Measurements from ENCODE around the gene CHD9NB. TPM values are rescaled to one million over a fixed set of nuclear protein-coding genes. Genes with fewer than 3 reads are reported as not detected.
A peak's percentile ranks its signal among the peaks of the same experiment; 100 is the strongest.

Gene CHD9NB
- total RNA-seq, 2 donors from 2014 or later: 0.33 to 0.67 TPM

- H3K27ac ChIP-seq: peak overlapping the region in 1 of 2 donors; percentile 50
- H3K4me1 ChIP-seq: peaks cover 0 to 27% of the 10 kb centered on the region in 2 donors
- no peaks in the 10 kb centered on the region for H3K36me3 ChIP-seq
- H3K9me3 ChIP-seq: no peaks in the 10 kb centered on the region
- H3K27me3 ChIP-seq: no peaks in the 10 kb centered on the region
- H3K4me3 ChIP-seq: no peak overlapping the region
- no peak for DNase-seq (ENCODE audit: low spot score)
- TF ChIP-seq CTCF (IDR thresholded peaks at IDR 0.05): no peak
These were observed 20.3 kb upstream of the CHD9NB start for GRCh38 chr16:53073022-53073421.

- no peaks in the 10 kb centered on the region for H3K36me3 ChIP-seq
- no peaks in the 10 kb centered on the region for H3K27me3 ChIP-seq
- no peak for DNase-seq (ENCODE audit: low spot score)
- peaks cover 0 to 28% of the 10 kb centered on the region in 2 donors for H3K4me1 ChIP-seq
- peak overlapping the region; percentile 41 to 50 for H3K27ac ChIP-seq
- H3K4me3 ChIP-seq: peak overlapping the region in 1 of 2 donors; percentile 11
- no peaks in the 10 kb centered on the region for H3K9me3 ChIP-seq
- no peak for TF ChIP-seq CTCF (IDR thresholded peaks at IDR 0.05)
These were observed 19.1 kb upstream of the CHD9NB start for GRCh38 chr16:53071748-53072301.

GRCh38 chr16:53069772-53070171 lies 17.1 kb upstream of the CHD9NB start:
- Histone ChIP-seq H3K9me3 (no peaks in the 10 kb centered on the region), H3K36me3 (no peaks in the 10 kb centered on the region), H3K4me1 (peaks cover 0 to 48% of the 10 kb centered on the region in 2 donors), H3K27me3 (no peaks in the 10 kb centered on the region), H3K4me3 (no peak overlapping the region), H3K27ac (no peak overlapping the region)
- no peak for DNase-seq (ENCODE audit: low spot score)
- no peak for TF ChIP-seq CTCF (IDR thresholded peaks at IDR 0.05)

GRCh38 chr16:53068423-53068833 lies 15.7 kb upstream of the CHD9NB start:
- DNase-seq (ENCODE audit: low spot score): no peak
- no peaks in the 10 kb centered on the region for H3K27me3 ChIP-seq
- no peak for TF ChIP-seq CTCF (IDR thresholded peaks at IDR 0.05)
- H3K27ac ChIP-seq: no peak overlapping the region
- peaks cover 0 to 55% of the 10 kb centered on the region in 2 donors for H3K4me1 ChIP-seq
- H3K36me3 ChIP-seq: no peaks in the 10 kb centered on the region
- no peaks in the 10 kb centered on the region for H3K9me3 ChIP-seq
- H3K4me3 ChIP-seq: no peak overlapping the region

- no peak for DNase-seq (ENCODE audit: low spot score)
- Histone ChIP-seq H3K27ac (peak overlapping the region in 1 of 2 donors; percentile 17), H3K4me3 (no peak overlapping the region), H3K36me3 (no peaks in the 10 kb centered on the region), H3K4me1 (peaks cover 0 to 47% of the 10 kb centered on the region in 2 donors), H3K27me3 (no peaks in the 10 kb centered on the region), H3K9me3 (no peaks in the 10 kb centered on the region)
- no peak for TF ChIP-seq CTCF (IDR thresholded peaks at IDR 0.05)
These were observed 15.0 kb upstream of the CHD9NB start for GRCh38 chr16:53067675-53068074.
